Gastroesophageal sphincter (tissue), 4 donors: ENCODE data around the gene PTPN13. TPM values are rescaled to one million over a fixed set of nuclear protein-coding genes. Genes with fewer than 3 reads are reported as not detected.

Source experiments
- ATAC-seq: fragments of 150-250 bp; one replicate; pipeline ENCODE4 v1.9.1; 2016; ENCODE audit warnings: mild to moderate bottlenecking, moderate library complexity
- H3K27ac ChIP-seq, 4 donors: fragments of 200-600 bp; sonication (generic) in 3 of 4; 1 replicate in 3 of 4; 2 replicates in 1 of 4; pipeline ENCODE4 v1.5.1; 2016 to 2019
- H3K27me3 ChIP-seq: fragments of 200-600 bp; sonication (generic); one replicate; pipeline ENCODE4 v1.5.1; 2019
- H3K36me3 ChIP-seq, 2 donors: fragments of 200-600 bp; sonication (generic); one replicate each; pipeline ENCODE4 v1.5.1; 2019; ENCODE audit warnings: control low read depth in 1 of 2
- H3K4me1 ChIP-seq, 3 donors: fragments of 200-600 bp; sonication (generic); 1 replicate in 2 of 3; 2 replicates in 1 of 3; pipeline ENCODE4 v1.5.1; 2016 to 2019; ENCODE audit warnings: control low read depth in 2 of 3
- H3K4me3 ChIP-seq, 2 donors: fragments of 200-600 bp; sonication (generic); one replicate each; pipeline ENCODE4 v1.5.1; 2019; ENCODE audit warnings: mild to moderate bottlenecking in 1 of 2, moderate library complexity in 1 of 2
- H3K9me3 ChIP-seq, 3 donors: fragments of 200-600 bp; sonication (generic); one replicate each; pipeline ENCODE4 v1.5.1; 2017 to 2019; ENCODE audit warnings: control low read depth in 2 of 3
- EP300 ChIP-seq: sonication (generic); formaldehyde crosslinking; IDR thresholded peaks from one replicate; pipeline ENCODE4 v1.6.1; 2017; ENCODE audit warnings: antibody characterized with exemption, mild to moderate bottlenecking
- POLR2A ChIP-seq, 2 donors: fragments of 450-650 bp; IDR thresholded peaks; one replicate each; pipeline ENCODE4 v1.6.1; 2017; ENCODE audit warnings: antibody characterized with exemption in 2 of 2, mild to moderate bottlenecking in 2 of 2, moderate library complexity in 1 of 2
- POLR2AphosphoS5 ChIP-seq: sonication (generic); formaldehyde crosslinking; IDR thresholded peaks from one replicate; pipeline ENCODE4 v1.6.1; 2017; ENCODE audit warnings: antibody characterized with exemption
- WGBS, 2 donors: methylation state at CpG; one replicate each; pipeline ENCODE4 v1.1.5; 2018; ENCODE audit warnings: low coverage in 1 of 2; 5-methylcytosine and 5-hydroxymethylcytosine counted together
- total RNA-seq, 4 donors: library from RNA; depleted of rRNA; stranded (reverse); fragments of >200 nt; gene quantifications; one replicate each; pipeline ENCODE4 v1.1.0, GENCODE V29; 2016
- TF ChIP-seq, protein P1 (sequence below), 4 experiments: fragments of 200-600 bp in 2 of 4; fragments of 450-650 bp in 2 of 4; sonication (generic) in 1 of 4; IDR thresholded peaks; one replicate each; pipeline ENCODE4 v1.5.1; 2017 to 2019; ENCODE audit warnings: antibody characterized with exemption in 4 of 4, mild to moderate bottlenecking in 2 of 4, moderate library complexity in 2 of 4

Gene PTPN13
- total RNA-seq, 4 donors from 2014 or later: 12.8 to 22.7 (median 20.7) TPM

DNA sequence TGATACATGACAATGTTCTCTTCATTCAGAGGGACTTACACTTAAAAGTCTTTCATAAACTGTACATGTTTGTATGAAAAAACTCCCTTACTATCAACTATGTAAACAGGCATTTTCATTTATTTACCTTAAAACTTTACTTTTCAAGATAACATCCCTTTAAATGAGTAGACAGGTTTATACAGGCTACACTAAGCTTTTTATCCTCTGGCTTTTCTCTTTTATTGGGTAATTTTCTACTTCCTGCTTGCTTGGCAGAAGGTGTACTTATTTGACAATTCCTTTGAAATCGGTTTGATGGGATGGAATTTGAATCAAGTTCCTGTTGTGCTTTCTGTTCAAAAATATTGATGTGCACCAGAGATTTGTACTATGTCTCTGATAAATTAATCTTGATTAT is 81.4 kb downstream of the PTPN13 start:
- Histone ChIP-seq H3K9me3 (no peaks in the 10 kb centered on the region), H3K4me1 (no peaks in the 10 kb centered on the region), H3K27ac (no peak overlapping the region), H3K4me3 (no peak overlapping the region), H3K27me3 (no peaks in the 10 kb centered on the region), H3K36me3 (peaks cover 0 to 5% of the 10 kb centered on the region in 2 donors)
- TF ChIP-seq POLR2AphosphoS5 (no peak), EP300 (no peak), POLR2A (IDR thresholded peaks at IDR 0.05) (no peak)
- TF ChIP-seq, protein P1, sequence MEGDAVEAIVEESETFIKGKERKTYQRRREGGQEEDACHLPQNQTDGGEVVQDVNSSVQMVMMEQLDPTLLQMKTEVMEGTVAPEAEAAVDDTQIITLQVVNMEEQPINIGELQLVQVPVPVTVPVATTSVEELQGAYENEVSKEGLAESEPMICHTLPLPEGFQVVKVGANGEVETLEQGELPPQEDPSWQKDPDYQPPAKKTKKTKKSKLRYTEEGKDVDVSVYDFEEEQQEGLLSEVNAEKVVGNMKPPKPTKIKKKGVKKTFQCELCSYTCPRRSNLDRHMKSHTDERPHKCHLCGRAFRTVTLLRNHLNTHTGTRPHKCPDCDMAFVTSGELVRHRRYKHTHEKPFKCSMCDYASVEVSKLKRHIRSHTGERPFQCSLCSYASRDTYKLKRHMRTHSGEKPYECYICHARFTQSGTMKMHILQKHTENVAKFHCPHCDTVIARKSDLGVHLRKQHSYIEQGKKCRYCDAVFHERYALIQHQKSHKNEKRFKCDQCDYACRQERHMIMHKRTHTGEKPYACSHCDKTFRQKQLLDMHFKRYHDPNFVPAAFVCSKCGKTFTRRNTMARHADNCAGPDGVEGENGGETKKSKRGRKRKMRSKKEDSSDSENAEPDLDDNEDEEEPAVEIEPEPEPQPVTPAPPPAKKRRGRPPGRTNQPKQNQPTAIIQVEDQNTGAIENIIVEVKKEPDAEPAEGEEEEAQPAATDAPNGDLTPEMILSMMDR (IDR thresholded peaks at IDR 0.05): no peak
- 86 to 100% methylated on average over 1 of the region's 1 CpG for WGBS, 2 donors
- no peak for ATAC-seq

DNA sequence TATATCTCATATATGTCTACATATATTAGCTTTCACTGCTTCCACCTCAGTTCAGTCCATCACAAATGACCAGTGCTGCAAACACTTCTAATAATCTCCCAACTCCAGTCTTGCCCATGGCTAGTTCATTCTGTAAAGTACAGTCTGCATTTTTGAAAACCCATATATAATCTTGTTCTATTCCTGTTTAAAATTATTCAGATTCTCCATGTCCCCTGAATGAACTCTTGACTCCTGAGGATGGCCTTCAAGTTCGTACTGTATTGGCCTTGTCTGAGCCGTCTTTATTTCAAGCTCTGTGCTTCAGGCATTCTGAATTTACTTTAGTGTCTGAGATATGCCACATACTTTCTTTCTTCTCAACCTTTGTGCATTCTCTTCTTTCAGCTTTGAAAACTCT is 84.7 kb downstream of the PTPN13 start:
- no peak for ATAC-seq
- no peaks in the 10 kb centered on the region for H3K9me3 ChIP-seq
- WGBS, 2 donors: 80 to 90% methylated on average over 2 of the region's 2 CpGs

GRCh38 chr4:86679441-86679840 is 85.3 kb downstream of the PTPN13 start:
- no peaks in the 10 kb centered on the region for H3K27me3 ChIP-seq
- no peaks in the 10 kb centered on the region for H3K36me3 ChIP-seq
- H3K4me3 ChIP-seq: no peak overlapping the region
- TF ChIP-seq POLR2AphosphoS5 (no peak), POLR2A (IDR thresholded peaks at IDR 0.05) (no peak), EP300 (no peak)
- TF ChIP-seq, protein P1 (IDR thresholded peaks at IDR 0.05): no peak
- no peak for ATAC-seq
- H3K27ac ChIP-seq: no peak overlapping the region
- 90 to 100% methylated on average over 2 of the region's 2 CpGs for WGBS, 2 donors
- no peaks in the 10 kb centered on the region for H3K4me1 ChIP-seq
- H3K9me3 ChIP-seq: no peaks in the 10 kb centered on the region

More for the DNA sequence above, 84.7 kb downstream of the PTPN13 start:
- H3K27ac ChIP-seq: no peak overlapping the region
- H3K4me1 ChIP-seq: no peaks in the 10 kb centered on the region
- no peaks in the 10 kb centered on the region for H3K36me3 ChIP-seq
- TF ChIP-seq POLR2AphosphoS5: no peak
- no peak for TF ChIP-seq POLR2A (IDR thresholded peaks at IDR 0.05)
- no peak for TF ChIP-seq EP300
- TF ChIP-seq, protein P1 (IDR thresholded peaks at IDR 0.05): no peak
- no peak overlapping the region for H3K4me3 ChIP-seq
- H3K27me3 ChIP-seq: no peaks in the 10 kb centered on the region

- H3K36me3 ChIP-seq: no peaks in the 10 kb centered on the region
- WGBS, 2 donors: 94 to 100% methylated on average over 2 of the region's 2 CpGs
- no peaks in the 10 kb centered on the region for H3K27me3 ChIP-seq
- no peak overlapping the region for H3K27ac ChIP-seq
- no peaks in the 10 kb centered on the region for H3K4me1 ChIP-seq
- H3K9me3 ChIP-seq: no peaks in the 10 kb centered on the region
- no peak overlapping the region for H3K4me3 ChIP-seq
- no peak for ATAC-seq
- TF ChIP-seq EP300 (no peak), POLR2A (IDR thresholded peaks at IDR 0.05) (no peak), POLR2AphosphoS5 (no peak)
- TF ChIP-seq, protein P1 (IDR thresholded peaks at IDR 0.05): no peak
These were observed 89.1 kb downstream of the PTPN13 start for GRCh38 chr4:86683167-86683566.

- TF ChIP-seq EP300 (no peak), POLR2A (IDR thresholded peaks at IDR 0.05) (no peak), POLR2AphosphoS5 (no peak)
- WGBS, 2 donors: 67 to 95% methylated on average over 2 of the region's 2 CpGs
- ATAC-seq: no peak
- Histone ChIP-seq H3K4me1 (no peaks in the 10 kb centered on the region), H3K9me3 (no peaks in the 10 kb centered on the region), H3K27me3 (no peaks in the 10 kb centered on the region), H3K4me3 (no peak overlapping the region), H3K27ac (no peak overlapping the region), H3K36me3 (no peaks in the 10 kb centered on the region)
These were observed 89.9 kb downstream of the PTPN13 start for GRCh38 chr4:86683983-86684382.
